ENCODE measurements around the gene TSPAN4.
A peak's percentile ranks its signal among the peaks of the same experiment; 100 is the strongest.

The TSPAN4 gene

DNA sequence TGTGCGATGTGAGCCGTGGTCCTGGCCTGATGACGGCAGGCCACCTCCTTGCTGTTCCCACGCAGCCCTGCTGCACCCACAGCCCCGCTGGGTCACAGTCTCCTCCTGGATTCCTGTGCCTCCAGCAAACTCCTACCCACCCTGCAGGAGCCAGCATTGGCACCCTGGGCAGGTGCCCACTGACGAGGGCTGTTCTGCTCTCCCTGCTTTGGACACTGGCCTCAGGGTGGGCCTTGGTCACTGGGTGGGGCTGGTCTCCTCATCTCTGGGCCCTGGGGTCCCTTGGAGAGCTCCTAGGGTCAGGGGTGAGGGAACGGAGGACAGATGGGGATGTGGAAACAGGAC lies 12.7 kb downstream of the TSPAN4 start:
- Mint-ChIP-seq H3K4me1 (peaks cover 16% of the 10 kb centered on the region), H3K36me3 (ENCODE audit: low read depth) (no peaks in the 10 kb centered on the region), H3K9me3 (no peaks in the 10 kb centered on the region), H3K4me3 (no peak overlapping the region), H3K27ac (no peak overlapping the region), H3K27me3 (ENCODE audit: low read depth) (peaks cover 4% of the 10 kb centered on the region)
- TF ChIP-seq, protein P1, sequence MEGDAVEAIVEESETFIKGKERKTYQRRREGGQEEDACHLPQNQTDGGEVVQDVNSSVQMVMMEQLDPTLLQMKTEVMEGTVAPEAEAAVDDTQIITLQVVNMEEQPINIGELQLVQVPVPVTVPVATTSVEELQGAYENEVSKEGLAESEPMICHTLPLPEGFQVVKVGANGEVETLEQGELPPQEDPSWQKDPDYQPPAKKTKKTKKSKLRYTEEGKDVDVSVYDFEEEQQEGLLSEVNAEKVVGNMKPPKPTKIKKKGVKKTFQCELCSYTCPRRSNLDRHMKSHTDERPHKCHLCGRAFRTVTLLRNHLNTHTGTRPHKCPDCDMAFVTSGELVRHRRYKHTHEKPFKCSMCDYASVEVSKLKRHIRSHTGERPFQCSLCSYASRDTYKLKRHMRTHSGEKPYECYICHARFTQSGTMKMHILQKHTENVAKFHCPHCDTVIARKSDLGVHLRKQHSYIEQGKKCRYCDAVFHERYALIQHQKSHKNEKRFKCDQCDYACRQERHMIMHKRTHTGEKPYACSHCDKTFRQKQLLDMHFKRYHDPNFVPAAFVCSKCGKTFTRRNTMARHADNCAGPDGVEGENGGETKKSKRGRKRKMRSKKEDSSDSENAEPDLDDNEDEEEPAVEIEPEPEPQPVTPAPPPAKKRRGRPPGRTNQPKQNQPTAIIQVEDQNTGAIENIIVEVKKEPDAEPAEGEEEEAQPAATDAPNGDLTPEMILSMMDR (IDR thresholded peaks at IDR 0.05; ENCODE audit: unreplicated experiment in 3 of 3): no peak

DNA sequence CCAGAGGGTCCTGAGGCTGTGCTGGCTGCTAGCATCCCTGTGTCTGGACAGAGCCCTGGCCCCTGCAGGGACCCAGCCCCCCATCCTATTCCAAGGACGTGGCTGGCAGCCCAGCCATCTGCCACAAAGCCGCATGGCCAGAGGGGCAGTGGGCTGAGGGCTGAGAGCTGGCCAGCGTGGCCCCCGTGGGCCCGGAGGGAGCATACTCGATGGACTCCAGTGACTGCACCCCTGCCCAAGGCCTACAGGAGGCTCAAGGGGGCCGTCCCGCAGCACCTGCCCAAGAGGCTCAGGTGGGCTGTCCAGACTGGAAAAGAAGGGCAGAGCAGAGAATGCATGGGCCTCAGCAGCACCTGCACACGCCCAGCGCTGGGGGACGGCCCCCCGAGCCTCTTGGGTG lies 13.1 kb downstream of the TSPAN4 start:
- Mint-ChIP-seq H3K27me3 (ENCODE audit: low read depth) (peaks cover 4% of the 10 kb centered on the region), H3K36me3 (ENCODE audit: low read depth) (no peaks in the 10 kb centered on the region), H3K9me3 (no peaks in the 10 kb centered on the region), H3K27ac (no peak overlapping the region), H3K4me1 (peaks cover 16% of the 10 kb centered on the region), H3K4me3 (no peak overlapping the region)
- TF ChIP-seq, protein P1 (IDR thresholded peaks at IDR 0.05; ENCODE audit: unreplicated experiment in 3 of 3): no peak

DNA sequence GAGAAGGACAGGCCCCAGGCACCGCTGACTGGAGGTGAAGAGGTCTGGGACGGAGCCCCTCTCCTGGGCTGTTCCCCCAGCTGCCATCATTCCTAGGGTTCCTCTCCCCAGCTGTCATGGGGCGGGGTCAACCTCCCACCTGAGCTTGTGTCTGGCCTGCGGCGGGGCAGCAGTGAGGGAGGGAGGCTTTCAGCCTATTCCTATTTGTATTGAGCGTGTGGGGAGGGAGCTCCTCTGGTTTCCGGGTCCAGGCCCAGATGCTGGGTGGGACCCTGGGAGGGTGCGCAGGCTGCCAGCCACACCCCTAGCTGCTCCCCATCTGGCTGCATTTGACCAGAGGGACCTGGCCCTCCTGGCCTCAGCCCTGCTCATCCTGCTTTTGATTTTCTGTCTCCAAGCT lies 13.7 kb downstream of the TSPAN4 start:
- H3K4me1 Mint-ChIP-seq: peaks cover 16% of the 10 kb centered on the region

DNA sequence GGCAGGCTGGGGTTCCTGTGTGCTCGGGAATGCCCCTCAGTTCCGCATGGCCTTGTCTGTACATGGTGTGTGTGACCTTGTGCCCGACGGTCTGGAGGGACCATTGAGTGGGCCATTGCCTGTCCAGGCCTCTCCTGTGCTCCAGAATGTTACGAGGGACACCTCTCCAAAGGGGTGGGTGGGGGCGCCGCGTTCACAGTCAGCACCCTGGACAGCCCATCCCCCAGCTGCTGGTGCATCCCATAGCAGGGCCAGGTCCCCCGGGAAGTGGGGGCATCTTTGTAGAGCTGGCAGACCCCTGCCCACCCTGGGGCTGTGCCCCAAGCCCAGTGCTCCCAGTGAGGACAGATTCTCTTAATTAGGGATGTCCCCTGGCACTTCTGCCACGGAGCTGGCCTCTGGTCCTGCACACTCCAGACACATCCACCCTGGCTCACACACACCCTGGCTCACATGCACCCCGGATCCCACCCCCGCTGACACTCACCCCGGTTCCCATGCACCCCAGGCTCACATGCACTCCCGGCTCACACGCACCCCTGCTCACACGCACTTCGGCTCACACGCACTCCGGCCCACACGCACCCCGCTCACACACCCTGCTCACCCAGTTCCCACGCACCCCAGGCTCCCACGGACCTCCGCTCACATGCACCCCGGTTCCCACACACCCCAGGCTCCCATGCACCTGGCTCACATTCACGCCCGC lies 15.6 kb downstream of the TSPAN4 start:
- H3K4me1 Mint-ChIP-seq: peaks cover 26% of the 10 kb centered on the region
- no peaks in the 10 kb centered on the region for H3K27me3 Mint-ChIP-seq (ENCODE audit: low read depth)
- peak overlapping the region in 2 of 3 experiments; percentile 24 to 43 for H3K4me3 Mint-ChIP-seq
- H3K36me3 Mint-ChIP-seq (ENCODE audit: low read depth): no peaks in the 10 kb centered on the region
- TF ChIP-seq, protein P1 (IDR thresholded peaks at IDR 0.05; ENCODE audit: unreplicated experiment in 3 of 3): no peak
- peak overlapping the region in 1 of 3 experiments; percentile 25 for H3K27ac Mint-ChIP-seq
- H3K9me3 Mint-ChIP-seq: no peaks in the 10 kb centered on the region

More for the DNA sequence above, 13.7 kb downstream of the TSPAN4 start:
- Mint-ChIP-seq H3K36me3 (ENCODE audit: low read depth) (no peaks in the 10 kb centered on the region), H3K4me3 (peak overlapping the region in 1 of 3 experiments; percentile 36), H3K27ac (peak overlapping the region in 2 of 3 experiments; percentile 54 to 55), H3K9me3 (no peaks in the 10 kb centered on the region), H3K27me3 (ENCODE audit: low read depth) (peaks cover 4% of the 10 kb centered on the region)
- TF ChIP-seq, protein P1 (IDR thresholded peaks at IDR 0.05; ENCODE audit: unreplicated experiment in 3 of 3): no peak

DNA sequence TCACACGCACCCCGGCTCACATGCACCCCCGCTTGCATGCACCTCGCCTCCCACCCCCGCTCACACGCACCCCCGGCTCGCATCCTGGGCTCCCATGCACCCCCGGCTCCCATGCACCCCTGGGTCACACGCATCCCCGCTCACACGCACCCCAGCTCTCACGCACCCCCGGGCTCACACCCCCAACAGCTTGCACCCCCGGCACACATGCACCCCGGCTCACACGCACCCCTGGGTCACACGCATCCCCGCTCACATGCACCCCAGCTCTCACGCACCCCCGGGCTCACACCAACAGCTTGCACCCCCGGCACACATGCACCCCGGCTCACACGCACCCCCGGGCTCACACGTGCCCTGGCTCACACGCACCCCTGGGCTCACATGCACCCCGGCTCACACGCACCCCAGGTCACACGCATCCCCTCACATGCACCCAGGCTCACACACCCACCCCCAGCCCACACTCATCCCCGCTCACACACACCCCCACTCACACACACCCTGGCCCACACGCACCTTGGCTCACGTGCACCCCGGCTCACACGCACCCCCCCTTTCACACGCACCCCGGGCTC lies 16.2 kb downstream of the TSPAN4 start:
- Mint-ChIP-seq H3K27ac (peak overlapping the region in 1 of 3 experiments; percentile 25), H3K36me3 (ENCODE audit: low read depth) (no peaks in the 10 kb centered on the region), H3K4me1 (peaks cover 28% of the 10 kb centered on the region), H3K27me3 (ENCODE audit: low read depth) (no peaks in the 10 kb centered on the region), H3K9me3 (no peaks in the 10 kb centered on the region), H3K4me3 (peak overlapping the region in 1 of 3 experiments; percentile 23)
- TF ChIP-seq, protein P1 (IDR thresholded peaks at IDR 0.05; ENCODE audit: unreplicated experiment in 3 of 3): no peak

All from nephron (organoid).